ENCODE data around the gene TEKT2. TPM values are rescaled to one million over a fixed set of nuclear protein-coding genes. Genes with fewer than 3 reads are reported as not detected.

The TEKT2 gene
- total and polyA plus RNA-seq, 2 donors (not counting 3 experiments of a cell fraction or from before 2014, with no cell fraction given), result 0.38 to 0.61 TPM

- H4K20me1 ChIP-seq (replicated peaks; ENCODE audit: control insufficient read depth, extremely low read depth, insufficient read depth, low read length), result no peaks in the 10 kb centered on the region
- peaks cover 46% of the 10 kb centered on the region for H3K4me1 ChIP-seq (ENCODE audit: control insufficient read depth, extremely low read depth, insufficient read depth, low read length)
- CTCF ChIA-PET, result interaction anchor here (0.8 to 5.7 kb wide), 4 partner anchors 13 to 52 kb away, joined by 3 to 233 read pairs (median 38); partner anchors contain the start of gene TRAPPC3
- H3K4me2 ChIP-seq (ENCODE audit: insufficient read depth, low read length), result peak overlapping the region; percentile 51
- no peaks in the 10 kb centered on the region for H3K27me3 ChIP-seq (ENCODE audit: control insufficient read depth in 2 of 2, insufficient read depth in 2 of 2, low read length in 2 of 2)
- dilution Hi-C loops (cut with MboI; ENCODE audit: extremely low pct_ligation_motif_present, low sequenced_read_pairs), result no loop called here
- BruUV-seq (replicated peaks), result no TSS peak
- peak overlapping the region; percentile 11 for H3K9ac ChIP-seq (replicated peaks; ENCODE audit: extremely low read depth, insufficient read depth, low read length)
- no peaks in the 10 kb centered on the region for H3K9me1 ChIP-seq (replicated peaks; ENCODE audit: control insufficient read depth, extremely low read depth, insufficient read depth, low read length)
- no peaks in the 10 kb centered on the region for H3K9me3 ChIP-seq (replicated peaks; ENCODE audit: control insufficient read depth, insufficient read depth, low read length)
- H2AFZ ChIP-seq (ENCODE audit: low read depth, low read length), result no peak overlapping the region
- TF ChIP-seq POLR2AphosphoS5 (IDR thresholded peaks at IDR 0.05; ENCODE audit: insufficient read depth, low read depth, low read length), result peak; percentile 85
- TF ChIP-seq, protein P1, sequence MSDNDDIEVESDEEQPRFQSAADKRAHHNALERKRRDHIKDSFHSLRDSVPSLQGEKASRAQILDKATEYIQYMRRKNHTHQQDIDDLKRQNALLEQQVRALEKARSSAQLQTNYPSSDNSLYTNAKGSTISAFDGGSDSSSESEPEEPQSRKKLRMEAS (IDR thresholded peaks at IDR 0.05; ENCODE audit: insufficient read depth, insufficient read length), result no peak
- peak; percentile 82 for TF ChIP-seq FOS (IDR thresholded peaks at IDR 0.05; ENCODE audit: borderline replicate concordance, insufficient read depth, low read length)
- TF ChIP-seq GATA2 (IDR thresholded peaks at IDR 0.05; ENCODE audit: insufficient read depth, insufficient read length, low read depth, low read length), result no peak
- peak; percentile 76 for TF ChIP-seq JUN (IDR thresholded peaks at IDR 0.05; ENCODE audit: borderline replicate concordance, insufficient read depth, insufficient read length, low read depth)
- H3K27ac ChIP-seq (ENCODE audit: insufficient read depth, low read depth, low read length), result peak overlapping the region; percentile 95
- FAIRE-seq (peak; percentile 100), DNase-seq (ENCODE audit: low read depth, low spot score) (peak; percentile 83)
- peaks cover 12% of the 10 kb centered on the region for H3K79me2 ChIP-seq (ENCODE audit: control insufficient read depth, insufficient read depth, low read length)
- peaks cover 4 to 11% of the 10 kb centered on the region in 2 experiments for H3K36me3 ChIP-seq (ENCODE audit: control insufficient read depth in 2 of 2, extremely low read depth in 1 of 2, insufficient read depth in 2 of 2, low read length in 2 of 2)
- POLR2A ChIA-PET, result interaction anchor here (0.9 kb wide), 1 partner anchor 13 kb away, joined by 3 read pairs; the partner anchor contains the start of gene TRAPPC3
- intact Hi-C loops (cut with micrococcal nuclease), result loop anchor here (1.0 kb wide), 3 partner anchors 13 to 52 kb away; partner anchors contain the start of gene TRAPPC3
- no peak overlapping the region for H3K4me3 ChIP-seq (replicated peaks in 1 of 3; ENCODE audit: insufficient read depth in 1 of 3, low read depth in 1 of 3, low read length in 3 of 3)
Observed at GRCh38 chr1:36136535-36136934, 52.6 kb downstream of the TEKT2 start.

DNA sequence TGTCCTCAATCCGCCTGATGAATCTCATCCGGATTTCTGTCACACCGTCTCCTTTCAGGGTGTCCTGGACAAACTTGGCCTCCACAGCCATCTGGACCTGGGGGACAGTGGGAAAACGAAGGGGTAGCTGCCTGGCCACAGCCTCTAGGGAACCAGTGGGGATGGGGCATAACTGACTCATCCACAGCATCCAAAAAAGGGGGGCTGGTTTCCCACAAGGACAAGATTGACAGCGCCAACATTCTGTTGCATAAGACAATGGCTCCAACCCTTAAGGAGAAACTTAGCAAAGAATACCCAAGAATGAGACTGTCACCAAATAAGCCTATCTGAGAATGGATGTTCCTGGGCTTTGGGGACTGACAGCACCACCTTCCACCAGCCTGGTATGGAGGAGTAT is 53.3 kb downstream of the TEKT2 start:
- no peak overlapping the region for H3K4me2 ChIP-seq (ENCODE audit: insufficient read depth, low read length)
- DNase-seq (ENCODE audit: low read depth, low spot score), result no peak
- no peak overlapping the region for H2AFZ ChIP-seq (ENCODE audit: low read depth, low read length)
- no peak overlapping the region for H3K4me3 ChIP-seq (replicated peaks in 1 of 3; ENCODE audit: insufficient read depth in 1 of 3, low read depth in 1 of 3, low read length in 3 of 3)
- no TSS peak for BruUV-seq (replicated peaks)
- dilution Hi-C loops (cut with MboI; ENCODE audit: extremely low pct_ligation_motif_present, low sequenced_read_pairs), result no loop called here
- H3K9me3 ChIP-seq (replicated peaks; ENCODE audit: control insufficient read depth, insufficient read depth, low read length), result no peaks in the 10 kb centered on the region
- CTCF ChIA-PET, result interaction anchor here (4.2 to 5.7 kb wide), 3 partner anchors 12 to 51 kb away, joined by 37 to 233 read pairs (median 38); partner anchors contain the start of gene TRAPPC3
- peaks cover 16% of the 10 kb centered on the region for H3K79me2 ChIP-seq (ENCODE audit: control insufficient read depth, insufficient read depth, low read length)
- H3K4me1 ChIP-seq (ENCODE audit: control insufficient read depth, extremely low read depth, insufficient read depth, low read length), result peaks cover 46% of the 10 kb centered on the region
- POLR2A ChIA-PET, result no interaction called here
- no peaks in the 10 kb centered on the region for H3K9me1 ChIP-seq (replicated peaks; ENCODE audit: control insufficient read depth, extremely low read depth, insufficient read depth, low read length)
- H3K9ac ChIP-seq (replicated peaks; ENCODE audit: extremely low read depth, insufficient read depth, low read length), result no peak overlapping the region
- H3K36me3 ChIP-seq (ENCODE audit: control insufficient read depth in 2 of 2, extremely low read depth in 1 of 2, insufficient read depth in 2 of 2, low read length in 2 of 2), result peaks cover 4 to 11% of the 10 kb centered on the region in 2 experiments
- no peaks in the 10 kb centered on the region for H4K20me1 ChIP-seq (replicated peaks; ENCODE audit: control insufficient read depth, extremely low read depth, insufficient read depth, low read length)
- intact Hi-C loops (cut with micrococcal nuclease), result no loop called here
- FAIRE-seq, result no peak
- H3K27me3 ChIP-seq (ENCODE audit: control insufficient read depth in 2 of 2, insufficient read depth in 2 of 2, low read length in 2 of 2), result no peaks in the 10 kb centered on the region
- H3K27ac ChIP-seq (ENCODE audit: insufficient read depth, low read depth, low read length), result peak overlapping the region; percentile 95
- TF ChIP-seq POLR2AphosphoS5 (IDR thresholded peaks at IDR 0.05; ENCODE audit: insufficient read depth, low read depth, low read length) (no peak), MYC (IDR thresholded peaks at IDR 0.05; ENCODE audit: low read depth, low read length) (no peak), EZH2 (IDR thresholded peaks at IDR 0.05; ENCODE audit: borderline replicate concordance, low read depth, low read length, severe bottlenecking) (no peak), CTCF (IDR thresholded peaks at IDR 0.05; ENCODE audit: extremely low read depth in 1 of 2, insufficient read depth in 1 of 2, low read depth in 1 of 2, low read length in 2 of 2) (no peak), GATA2 (IDR thresholded peaks at IDR 0.05; ENCODE audit: insufficient read depth, insufficient read length, low read depth, low read length) (no peak), POLR2A (IDR thresholded peaks at IDR 0.05; ENCODE audit: low read depth, low read length) (no peak), FOS (IDR thresholded peaks at IDR 0.05; ENCODE audit: borderline replicate concordance, insufficient read depth, low read length) (no peak), JUN (IDR thresholded peaks at IDR 0.05; ENCODE audit: borderline replicate concordance, insufficient read depth, insufficient read length, low read depth) (no peak)
- TF ChIP-seq, protein P1 (IDR thresholded peaks at IDR 0.05; ENCODE audit: insufficient read depth, insufficient read length), result no peak
